Smooth muscle cell (in vitro differentiated cells): ENCODE results near the gene ADAMTSL4. TPM values are rescaled to one million over a fixed set of nuclear protein-coding genes. Genes with fewer than 3 reads are reported as not detected.

ENCODE experiments used
- DNase-seq: peaks from one replicate; lab custom pipeline; 2025; ENCODE audit not compliant: unreplicated experiment; lab: John Stamatoyannopoulos, UW
- H2AFZ ChIP-seq: fragments of 200-600 bp; sonication (generic); 2 replicates; pipeline ENCODE4 v1.6.0; 2016; ENCODE audit warnings: antibody characterized with exemption, low read depth, mild to moderate bottlenecking
- H3F3A ChIP-seq: fragments of 200-600 bp; sonication (generic); 2 replicates; pipeline ENCODE4 v1.6.0; 2017; ENCODE audit warnings: antibody characterized with exemption, low read depth
- H3K27ac ChIP-seq: fragments of 200-600 bp; sonication (generic); 2 replicates; pipeline ENCODE4 v1.5.1; 2016; ENCODE audit warnings: low read depth, mild to moderate bottlenecking
- H3K27me3 ChIP-seq: fragments of 200-600 bp; sonication (generic); 2 replicates; pipeline ENCODE4 v1.6.1; 2016; ENCODE audit warnings: low read depth, mild to moderate bottlenecking
- H3K36me3 ChIP-seq: fragments of 200-600 bp; sonication (generic); 2 replicates; pipeline ENCODE4 v1.5.1; 2016; ENCODE audit warnings: low read depth
- H3K4me1 ChIP-seq: fragments of 200-600 bp; sonication (generic); 2 replicates; pipeline ENCODE4 v1.5.1; 2016; ENCODE audit warnings: low read depth
- H3K4me2 ChIP-seq: fragments of 200-600 bp; sonication (generic); 2 replicates; pipeline ENCODE4 v1.6.0; 2016; ENCODE audit warnings: mild to moderate bottlenecking
- H3K4me3 ChIP-seq: fragments of 200-600 bp; sonication (generic); 2 replicates; pipeline ENCODE4 v1.5.1; 2016; ENCODE audit warnings: mild to moderate bottlenecking
- H3K79me2 ChIP-seq: fragments of 200-600 bp; sonication (generic); 2 replicates; pipeline ENCODE4 v1.6.0; 2016; ENCODE audit warnings: low read depth, mild to moderate bottlenecking
- H3K9ac ChIP-seq: fragments of 200-600 bp; sonication (generic); 2 replicates; pipeline ENCODE4 v1.6.0; 2016; ENCODE audit warnings: low read depth
- H3K9me3 ChIP-seq: fragments of 200-600 bp; sonication (generic); replicated peaks from 2 replicates; pipeline ENCODE4 v1.5.1; 2016; ENCODE audit warnings: low read depth
- H4K20me1 ChIP-seq: fragments of 200-600 bp; sonication (generic); 2 replicates; pipeline ENCODE4 v1.6.0; 2016; ENCODE audit warnings: low read depth
- CTCF ChIP-seq: fragments of 200-600 bp; sonication (generic); IDR thresholded peaks from 2 replicates; pipeline ENCODE4 v1.5.1; 2017; ENCODE audit warnings: borderline replicate concordance, mild to moderate bottlenecking, antibody characterized with exemption; ENCODE audit not compliant: insufficient read depth, poor library complexity, severe bottlenecking
- WGBS: methylation state at CpG from one replicate; pipeline ENCODE4 v1.1.7; 2016; ENCODE audit warnings: low lambda C conversion rate; 5-methylcytosine and 5-hydroxymethylcytosine counted together
- polyA plus RNA-seq: library from polyadenylated mRNA; unstranded; fragments of >200 nt; fragmentation: Nextera tagmentation; extraction: Ambion mirVana; gene quantifications from 2 replicates; pipeline ENCODE4 v1.2.1, GENCODE V29; 2016
- total RNA-seq: library from RNA; depleted of rRNA; stranded (reverse); fragments of >200 nt; gene quantifications from 2 replicates; pipeline ENCODE4 v1.2.3, GENCODE V29; 2014

The ADAMTSL4 gene
- total and polyA plus RNA-seq, 2 experiments from 2014 or later: 6.4 to 8.4 TPM

GRCh38 chr1:150508982-150509381 is 40.2 kb upstream of the ADAMTSL4 start:
- Histone ChIP-seq H3K36me3 (no peaks in the 10 kb centered on the region), H2AFZ (no peak overlapping the region), H3K27ac (no peak overlapping the region), H3K9me3 (no peaks in the 10 kb centered on the region), H3F3A (no peaks in the 10 kb centered on the region), H3K27me3 (no peaks in the 10 kb centered on the region), H3K4me3 (no peak overlapping the region), H3K4me1 (peaks cover 7% of the 10 kb centered on the region), H3K4me2 (no peak overlapping the region), H4K20me1 (no peaks in the 10 kb centered on the region), H3K79me2 (no peaks in the 10 kb centered on the region), H3K9ac (no peak overlapping the region)
- no peak for TF ChIP-seq CTCF
- no peak for DNase-seq
- 87% methylated on average over 4 of the region's 4 CpGs for WGBS

DNA sequence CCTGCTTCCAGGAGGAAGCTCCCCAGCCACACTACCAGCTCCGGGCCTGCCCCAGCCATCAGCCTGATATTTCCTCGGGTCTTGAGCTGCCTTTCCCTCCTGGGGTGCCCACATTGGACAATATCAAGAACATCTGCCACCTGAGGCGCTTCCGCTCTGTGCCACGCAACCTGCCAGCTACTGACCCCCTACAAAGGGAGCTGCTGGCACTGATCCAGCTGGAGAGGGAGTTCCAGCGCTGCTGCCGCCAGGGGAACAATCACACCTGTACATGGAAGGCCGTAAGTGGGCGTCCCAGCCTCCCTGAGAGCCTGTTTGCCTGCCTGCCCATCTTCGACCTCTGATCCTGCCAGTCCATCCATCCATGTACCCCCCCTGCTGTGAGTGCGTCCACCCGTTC is 37.7 kb upstream of the ADAMTSL4 start:
- Histone ChIP-seq H3K9ac (no peak overlapping the region), H3K27ac (no peak overlapping the region), H3F3A (no peaks in the 10 kb centered on the region), H3K4me3 (no peak overlapping the region), H3K4me1 (peaks cover 13% of the 10 kb centered on the region), H2AFZ (no peak overlapping the region), H3K36me3 (no peaks in the 10 kb centered on the region), H3K9me3 (no peaks in the 10 kb centered on the region), H3K4me2 (no peak overlapping the region), H4K20me1 (no peaks in the 10 kb centered on the region), H3K79me2 (no peaks in the 10 kb centered on the region), H3K27me3 (no peaks in the 10 kb centered on the region)
- WGBS: 92% methylated on average over 12 of the region's 12 CpGs
- no peak for TF ChIP-seq CTCF
- no peak for DNase-seq

GRCh38 chr1:150511985-150512660 is 37.1 kb upstream of the ADAMTSL4 start:
- no peak overlapping the region for H3K4me2 ChIP-seq
- H3K9me3 ChIP-seq: no peaks in the 10 kb centered on the region
- no peak overlapping the region for H2AFZ ChIP-seq
- DNase-seq: no peak
- H3K36me3 ChIP-seq: no peaks in the 10 kb centered on the region
- H4K20me1 ChIP-seq: no peaks in the 10 kb centered on the region
- peaks cover 15% of the 10 kb centered on the region for H3K4me1 ChIP-seq
- H3K79me2 ChIP-seq: no peaks in the 10 kb centered on the region
- TF ChIP-seq CTCF: no peak
- 91% methylated on average over 17 of the region's 17 CpGs for WGBS
- H3K27me3 ChIP-seq: no peaks in the 10 kb centered on the region
- H3K4me3 ChIP-seq: no peak overlapping the region
- no peaks in the 10 kb centered on the region for H3F3A ChIP-seq
- H3K9ac ChIP-seq: no peak overlapping the region
- H3K27ac ChIP-seq: no peak overlapping the region

DNA sequence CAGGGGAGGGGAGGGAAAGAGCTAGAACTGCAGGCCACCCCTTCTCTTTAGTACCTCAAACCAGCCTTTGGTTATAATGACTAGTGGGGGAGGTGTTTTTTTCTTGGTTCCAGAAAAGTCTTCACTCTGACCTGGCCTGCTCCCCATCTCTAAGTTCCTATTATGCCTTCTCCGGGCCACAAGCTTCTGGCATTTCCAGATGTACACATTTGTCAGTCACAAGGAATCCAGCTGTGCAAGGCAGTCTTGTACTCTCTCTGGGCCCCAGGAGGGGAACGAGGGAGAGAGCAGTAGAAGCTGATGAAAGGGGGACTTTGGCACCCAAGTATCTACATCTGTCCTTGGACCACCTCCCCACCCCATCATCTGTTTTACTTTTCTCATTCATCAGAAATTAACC is 36.4 kb upstream of the ADAMTSL4 start:
- no peaks in the 10 kb centered on the region for H3K27me3 ChIP-seq
- no peaks in the 10 kb centered on the region for H4K20me1 ChIP-seq
- no peak overlapping the region for H3K4me3 ChIP-seq
- no peak for TF ChIP-seq CTCF
- H3K9ac ChIP-seq: no peak overlapping the region
- no peak for DNase-seq
- 89% methylated on average over 2 of the region's 2 CpGs for WGBS
- no peaks in the 10 kb centered on the region for H3K79me2 ChIP-seq
- H3K4me2 ChIP-seq: no peak overlapping the region
- no peaks in the 10 kb centered on the region for H3K9me3 ChIP-seq
- peaks cover 15% of the 10 kb centered on the region for H3K4me1 ChIP-seq
- no peaks in the 10 kb centered on the region for H3K36me3 ChIP-seq
- H2AFZ ChIP-seq: no peak overlapping the region
- H3K27ac ChIP-seq: no peak overlapping the region
- no peaks in the 10 kb centered on the region for H3F3A ChIP-seq
